NT2/D1 (cell line): ENCODE measurements around the gene ZNF547.

ENCODE experiments used
- SUZ12 ChIP-seq: IDR thresholded peaks from 2 replicates; pipeline ENCODE4 v1.6.1; 2011; ENCODE audit not compliant: insufficient read length, insufficient read depth; ENCODE audit errors: extremely low read depth
- ZNF274 ChIP-seq: IDR thresholded peaks from 2 replicates; pipeline ENCODE4 v1.6.1; 2011; ENCODE audit warnings: mild to moderate bottlenecking, low read depth, low read length

DNA sequence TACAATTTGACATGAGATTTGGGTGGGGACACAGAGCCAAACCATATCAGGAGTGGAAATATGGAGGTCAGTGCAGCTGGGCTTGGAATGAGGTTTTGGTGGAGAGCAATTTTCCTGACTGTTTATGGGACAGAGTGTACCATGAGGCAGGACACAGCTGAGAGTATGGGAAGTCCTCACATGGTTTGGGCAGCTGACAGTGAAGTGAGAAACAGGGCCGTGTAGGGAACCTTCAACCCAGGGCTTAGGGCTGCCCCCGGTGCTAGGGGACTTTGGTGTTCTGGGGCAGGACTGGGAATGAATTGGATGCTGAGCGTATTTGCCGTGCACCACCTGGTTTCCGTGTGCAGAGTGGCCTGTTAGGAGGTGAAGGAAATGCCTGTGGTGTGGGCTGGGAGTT, 32.4 kb downstream of the ZNF547 start:
- TF ChIP-seq ZNF274, result no peak
- no peak for TF ChIP-seq SUZ12
